Measurements from ENCODE around the gene ZNF133. TPM values are rescaled to one million over a fixed set of nuclear protein-coding genes. Genes with fewer than 3 reads are reported as not detected.
"Not testable (repeated sequence)": the region's sequence is repeated elsewhere in the genome, so short reads cannot be mapped to it uniquely, and the experiment has no call there.

Gene ZNF133
- polyA plus RNA-seq, 2 donors, result 10.8 to 15.6 TPM

DNA sequence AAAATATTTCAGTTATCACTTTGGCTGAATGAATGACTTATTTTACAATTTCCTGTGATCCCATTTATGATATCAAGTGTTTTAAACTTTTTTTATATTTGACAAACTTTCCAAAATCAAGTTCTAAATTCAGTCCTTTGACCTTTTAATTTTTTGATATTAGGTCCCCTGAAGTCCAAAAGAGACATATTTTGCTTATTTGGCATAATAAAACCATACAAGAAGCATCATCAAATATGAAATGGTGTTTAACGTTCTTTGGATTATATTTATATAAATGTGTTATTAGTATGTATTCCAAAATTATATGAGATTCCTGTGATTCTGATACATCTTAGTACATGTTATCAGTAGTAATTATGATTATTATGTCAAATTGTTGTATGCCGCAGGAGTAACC is 38.7 kb downstream of the ZNF133 start:
- H3K9me3 ChIP-seq (ENCODE audit: control insufficient read depth in 2 of 2, insufficient read depth in 1 of 2, low read depth in 1 of 2, low read length in 1 of 2), result no peaks in the 10 kb centered on the region
- no peak overlapping the region for H3K27ac ChIP-seq (ENCODE audit: low read depth in 2 of 2, low read length in 1 of 2)
- no peaks in the 10 kb centered on the region for H3K4me1 ChIP-seq (ENCODE audit: control insufficient read depth in 2 of 2, insufficient read depth in 2 of 2, low read length in 1 of 2)
- no peaks in the 10 kb centered on the region for H3K36me3 ChIP-seq (ENCODE audit: control insufficient read depth in 2 of 2, insufficient read depth in 2 of 2, low read length in 1 of 2)
- no peaks in the 10 kb centered on the region for H3K27me3 ChIP-seq (ENCODE audit: control insufficient read depth in 1 of 2, insufficient read depth in 2 of 2, low read length in 2 of 2)
- H3K4me3 ChIP-seq (ENCODE audit: low read depth in 1 of 2, low read length in 2 of 2), result no peak overlapping the region
- WGBS, 2 donors, result 96 to 97% methylated on average over 2 of the region's 2 CpGs

GRCh38 chr20:18331694-18332093 is 43.4 kb downstream of the ZNF133 start:
- Histone ChIP-seq H3K27ac (ENCODE audit: low read depth in 2 of 2, low read length in 1 of 2) (no peak overlapping the region), H3K4me3 (ENCODE audit: low read depth in 1 of 2, low read length in 2 of 2) (no peak overlapping the region), H3K4me1 (ENCODE audit: control insufficient read depth in 2 of 2, insufficient read depth in 2 of 2, low read length in 1 of 2) (no peaks in the 10 kb centered on the region), H3K36me3 (ENCODE audit: control insufficient read depth in 2 of 2, insufficient read depth in 2 of 2, low read length in 1 of 2) (no peaks in the 10 kb centered on the region), H3K27me3 (ENCODE audit: control insufficient read depth in 1 of 2, insufficient read depth in 2 of 2, low read length in 2 of 2) (no peaks in the 10 kb centered on the region), H3K9me3 (ENCODE audit: control insufficient read depth in 2 of 2, insufficient read depth in 1 of 2, low read depth in 1 of 2, low read length in 1 of 2) (peaks cover 0 to 3% of the 10 kb centered on the region in 2 donors)
- WGBS, 2 donors, result 88 to 91% methylated on average over 2 of the region's 2 CpGs

- H3K27ac ChIP-seq (ENCODE audit: low read depth in 2 of 2, low read length in 1 of 2); H3K36me3 ChIP-seq (ENCODE audit: control insufficient read depth in 2 of 2, insufficient read depth in 2 of 2, low read length in 1 of 2); H3K4me1 ChIP-seq (ENCODE audit: control insufficient read depth in 2 of 2, insufficient read depth in 2 of 2, low read length in 1 of 2); H3K27me3 ChIP-seq (ENCODE audit: control insufficient read depth in 1 of 2, insufficient read depth in 2 of 2, low read length in 2 of 2); H3K9me3 ChIP-seq (ENCODE audit: control insufficient read depth in 2 of 2, insufficient read depth in 1 of 2, low read depth in 1 of 2, low read length in 1 of 2); H3K4me3 ChIP-seq (ENCODE audit: low read depth in 1 of 2, low read length in 2 of 2): not testable (repeated sequence)
- 57 to 64% methylated on average over 3 of the region's 3 CpGs for WGBS, 2 donors
Observed at GRCh38 chr20:18349749-18350148, 61.4 kb downstream of the ZNF133 start.

GRCh38 chr20:18359854-18360253 is 71.5 kb downstream of the ZNF133 start:
- H3K27ac ChIP-seq (ENCODE audit: low read depth in 2 of 2, low read length in 1 of 2), result no peak overlapping the region
- peaks cover 0 to 4% of the 10 kb centered on the region in 2 donors for H3K4me1 ChIP-seq (ENCODE audit: control insufficient read depth in 2 of 2, insufficient read depth in 2 of 2, low read length in 1 of 2)
- peaks cover 2 to 4% of the 10 kb centered on the region in 2 donors for H3K9me3 ChIP-seq (ENCODE audit: control insufficient read depth in 2 of 2, insufficient read depth in 1 of 2, low read depth in 1 of 2, low read length in 1 of 2)
- H3K36me3 ChIP-seq (ENCODE audit: control insufficient read depth in 2 of 2, insufficient read depth in 2 of 2, low read length in 1 of 2), result no peaks in the 10 kb centered on the region
- no peak overlapping the region for H3K4me3 ChIP-seq (ENCODE audit: low read depth in 1 of 2, low read length in 2 of 2)
- 94 to 97% methylated on average over 1 of the region's 1 CpG for WGBS, 2 donors
- no peaks in the 10 kb centered on the region for H3K27me3 ChIP-seq (ENCODE audit: control insufficient read depth in 1 of 2, insufficient read depth in 2 of 2, low read length in 2 of 2)

- no peaks in the 10 kb centered on the region for H3K27me3 ChIP-seq (ENCODE audit: control insufficient read depth in 1 of 2, insufficient read depth in 2 of 2, low read length in 2 of 2)
- peaks cover 0 to 4% of the 10 kb centered on the region in 2 donors for H3K4me1 ChIP-seq (ENCODE audit: control insufficient read depth in 2 of 2, insufficient read depth in 2 of 2, low read length in 1 of 2)
- 9 to 28% methylated on average over 1 of the region's 1 CpG for WGBS, 2 donors
- no peak overlapping the region for H3K27ac ChIP-seq (ENCODE audit: low read depth in 2 of 2, low read length in 1 of 2)
- no peak overlapping the region for H3K4me3 ChIP-seq (ENCODE audit: low read depth in 1 of 2, low read length in 2 of 2)
- peaks cover 2 to 4% of the 10 kb centered on the region in 2 donors for H3K9me3 ChIP-seq (ENCODE audit: control insufficient read depth in 2 of 2, insufficient read depth in 1 of 2, low read depth in 1 of 2, low read length in 1 of 2)
- H3K36me3 ChIP-seq (ENCODE audit: control insufficient read depth in 2 of 2, insufficient read depth in 2 of 2, low read length in 1 of 2), result no peaks in the 10 kb centered on the region
Observed at GRCh38 chr20:18360635-18361034, 72.3 kb downstream of the ZNF133 start.

DNA sequence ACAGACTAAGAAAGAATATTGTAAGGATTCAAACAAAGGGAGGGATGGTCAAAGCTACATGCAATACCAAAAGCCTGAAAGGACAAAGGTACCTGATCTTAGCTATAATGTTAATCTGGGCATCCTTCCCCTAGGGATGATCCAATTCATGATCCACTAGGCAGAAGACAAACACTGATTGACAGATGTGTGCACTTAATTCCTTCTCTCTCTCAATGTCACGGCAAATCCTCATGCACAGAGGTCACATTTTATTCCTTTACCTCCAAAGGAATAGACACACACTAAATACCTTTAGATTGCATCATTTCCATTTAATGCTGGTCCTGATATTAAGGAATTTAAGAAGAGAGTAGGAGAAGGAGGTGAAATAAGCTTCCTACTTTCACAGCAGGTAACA is 73.4 kb downstream of the ZNF133 start:
- Histone ChIP-seq H3K9me3 (ENCODE audit: control insufficient read depth in 2 of 2, insufficient read depth in 1 of 2, low read depth in 1 of 2, low read length in 1 of 2) (peaks cover 2 to 4% of the 10 kb centered on the region in 2 donors), H3K4me3 (ENCODE audit: low read depth in 1 of 2, low read length in 2 of 2) (no peak overlapping the region), H3K27ac (ENCODE audit: low read depth in 2 of 2, low read length in 1 of 2) (no peak overlapping the region), H3K27me3 (ENCODE audit: control insufficient read depth in 1 of 2, insufficient read depth in 2 of 2, low read length in 2 of 2) (no peaks in the 10 kb centered on the region), H3K36me3 (ENCODE audit: control insufficient read depth in 2 of 2, insufficient read depth in 2 of 2, low read length in 1 of 2) (no peaks in the 10 kb centered on the region), H3K4me1 (ENCODE audit: control insufficient read depth in 2 of 2, insufficient read depth in 2 of 2, low read length in 1 of 2) (peaks cover 0 to 4% of the 10 kb centered on the region in 2 donors)
- 76 to 83% methylated on average over 1 of the region's 1 CpG for WGBS, 2 donors

- Histone ChIP-seq H3K27me3 (ENCODE audit: control insufficient read depth in 1 of 2, insufficient read depth in 2 of 2, low read length in 2 of 2) (no peaks in the 10 kb centered on the region), H3K27ac (ENCODE audit: low read depth in 2 of 2, low read length in 1 of 2) (no peak overlapping the region), H3K4me3 (ENCODE audit: low read depth in 1 of 2, low read length in 2 of 2) (no peak overlapping the region), H3K36me3 (ENCODE audit: control insufficient read depth in 2 of 2, insufficient read depth in 2 of 2, low read length in 1 of 2) (no peaks in the 10 kb centered on the region), H3K9me3 (ENCODE audit: control insufficient read depth in 2 of 2, insufficient read depth in 1 of 2, low read depth in 1 of 2, low read length in 1 of 2) (no peaks in the 10 kb centered on the region), H3K4me1 (ENCODE audit: control insufficient read depth in 2 of 2, insufficient read depth in 2 of 2, low read length in 1 of 2) (peaks cover 0 to 4% of the 10 kb centered on the region in 2 donors)
- 81 to 90% methylated on average over 13 of the region's 13 CpGs for WGBS, 2 donors
Observed at GRCh38 chr20:18362916-18363315, 74.6 kb downstream of the ZNF133 start.

GRCh38 chr20:18363708-18364107 is 75.4 kb downstream of the ZNF133 start:
- no peak overlapping the region for H3K4me3 ChIP-seq (ENCODE audit: low read depth in 1 of 2, low read length in 2 of 2)
- H3K36me3 ChIP-seq (ENCODE audit: control insufficient read depth in 2 of 2, insufficient read depth in 2 of 2, low read length in 1 of 2), result no peaks in the 10 kb centered on the region
- H3K27ac ChIP-seq (ENCODE audit: low read depth in 2 of 2, low read length in 1 of 2), result no peak overlapping the region
- H3K4me1 ChIP-seq (ENCODE audit: control insufficient read depth in 2 of 2, insufficient read depth in 2 of 2, low read length in 1 of 2), result peaks cover 0 to 4% of the 10 kb centered on the region in 2 donors
- H3K27me3 ChIP-seq (ENCODE audit: control insufficient read depth in 1 of 2, insufficient read depth in 2 of 2, low read length in 2 of 2), result no peaks in the 10 kb centered on the region
- WGBS, 2 donors, result 81 to 92% methylated on average over 2 of the region's 2 CpGs
- no peaks in the 10 kb centered on the region for H3K9me3 ChIP-seq (ENCODE audit: control insufficient read depth in 2 of 2, insufficient read depth in 1 of 2, low read depth in 1 of 2, low read length in 1 of 2)

DNA sequence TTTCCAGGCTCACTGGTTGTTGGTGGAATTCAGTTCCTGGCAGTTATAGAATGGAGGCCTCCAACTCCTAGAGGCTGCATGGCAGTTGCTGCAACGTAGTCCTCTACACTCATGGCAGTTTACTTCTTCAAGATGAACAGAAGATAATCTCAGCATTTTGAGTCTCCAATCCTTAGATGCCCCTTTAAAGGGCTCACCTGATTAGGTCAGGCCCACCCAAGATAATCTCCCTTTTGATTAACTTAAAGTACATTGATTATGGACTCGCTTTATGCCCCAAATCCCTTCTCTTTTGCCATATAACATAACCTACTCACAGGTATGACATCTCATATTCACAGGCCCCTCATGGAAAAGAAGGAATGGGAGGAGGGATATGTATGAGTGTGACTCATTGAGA is 76.4 kb downstream of the ZNF133 start:
- Histone ChIP-seq H3K36me3 (ENCODE audit: control insufficient read depth in 2 of 2, insufficient read depth in 2 of 2, low read length in 1 of 2) (no peaks in the 10 kb centered on the region), H3K27ac (ENCODE audit: low read depth in 2 of 2, low read length in 1 of 2) (no peak overlapping the region), H3K4me1 (ENCODE audit: control insufficient read depth in 2 of 2, insufficient read depth in 2 of 2, low read length in 1 of 2) (peaks cover 0 to 4% of the 10 kb centered on the region in 2 donors), H3K4me3 (ENCODE audit: low read depth in 1 of 2, low read length in 2 of 2) (no peak overlapping the region), H3K27me3 (ENCODE audit: control insufficient read depth in 1 of 2, insufficient read depth in 2 of 2, low read length in 2 of 2) (no peaks in the 10 kb centered on the region), H3K9me3 (ENCODE audit: control insufficient read depth in 2 of 2, insufficient read depth in 1 of 2, low read depth in 1 of 2, low read length in 1 of 2) (no peaks in the 10 kb centered on the region)
- 72 to 74% methylated on average over 2 of the region's 2 CpGs for WGBS, 2 donors

All from esophagus (tissue), 2 donors.